ENCODE measurements around the gene GGPS1. TPM values are rescaled to one million over a fixed set of nuclear protein-coding genes. Genes with fewer than 3 reads are reported as not detected.
A peak's percentile ranks its signal among the peaks of the same experiment; 100 is the strongest.

The GGPS1 gene
- total RNA-seq = 43.6 and 46.8 TPM in 2 replicates
- total RNA-seq (2013) = 44.8 TPM
- polyA plus RNA-seq = 13.4 and 15.2 TPM in 2 replicates
- 7.5 and 10.1 TPM in 2 replicates for polyA minus RNA-seq

DNA sequence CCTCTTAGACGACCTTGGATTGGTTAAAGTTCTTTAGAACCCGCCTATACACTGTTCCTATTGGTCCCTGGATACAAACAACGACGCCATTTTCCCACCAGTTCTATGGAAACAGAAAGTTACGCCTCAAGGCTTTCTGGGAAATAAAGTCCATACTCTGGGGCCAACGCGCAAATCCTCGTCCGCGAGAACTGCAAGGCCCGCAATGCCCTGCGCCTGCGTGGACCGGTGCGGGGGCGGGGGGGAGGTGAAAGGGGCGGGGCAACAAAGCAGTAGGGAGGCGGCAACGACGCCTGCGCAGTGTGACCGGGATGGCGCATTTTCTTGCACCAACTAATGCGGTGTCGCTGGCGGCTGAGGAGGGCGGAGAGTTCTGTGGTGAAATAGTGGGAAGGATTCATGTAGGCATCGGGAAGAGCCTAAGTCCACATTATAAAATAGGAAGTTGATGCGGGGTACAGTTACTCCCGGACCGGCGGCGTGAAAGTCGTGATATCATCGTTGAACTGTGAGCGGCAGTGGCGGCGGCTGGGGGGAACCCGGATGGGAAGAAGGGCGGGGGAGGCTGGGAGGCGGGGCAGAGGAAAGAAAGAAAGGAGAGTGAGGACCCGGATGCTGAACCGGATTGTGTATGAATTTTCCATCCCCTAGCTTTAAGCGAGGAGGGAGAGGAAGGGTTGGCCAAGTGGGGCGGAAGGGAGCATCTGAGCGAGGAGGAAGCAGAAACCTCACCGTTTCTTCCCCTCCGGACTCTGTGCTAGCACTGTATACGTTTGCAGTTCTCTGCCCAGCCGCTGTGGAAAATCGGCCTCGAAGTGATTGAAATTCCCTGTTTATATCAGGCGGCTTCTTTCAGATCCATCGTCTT lies at the start of gene GGPS1:
Gene GGPS1, plus strand, starts transcription at position 300 of the 868 bp plus-strand sequence. CDS start 6,695 bp downstream, outside the sequence.
- H3K27me3 Mint-ChIP-seq = no peaks in the 10 kb centered on the region
- no peaks in the 10 kb centered on the region for H3K9me3 Mint-ChIP-seq (ENCODE audit: insufficient read depth)
- Histone ChIP-seq H4K20me1 (ENCODE audit: control insufficient read depth, insufficient read depth, low read length, poor library complexity, severe bottlenecking) (peaks cover 61% of the 10 kb centered on the region), H3K4me3 (ENCODE audit: control extremely low read depth in 1 of 5, extremely low read depth in 1 of 5, insufficient read depth in 1 of 5, low read depth in 2 of 5, low read length in 4 of 5) (peak within 1 kb of the TSS; percentile 89 to 99 (median 99)), H3K36me3 (replicated peaks in 1 of 2; ENCODE audit: control extremely low read depth in 1 of 2, control insufficient read depth in 1 of 2, extremely low read depth in 1 of 2, insufficient read depth in 2 of 2, low read length in 1 of 2) (peaks cover 0 to 1% of the 10 kb centered on the region in 2 experiments), H3K27me3 (replicated peaks in 1 of 4; ENCODE audit: control extremely low read depth in 1 of 4, control insufficient read depth in 3 of 4, insufficient read depth in 4 of 4, low read length in 3 of 4) (no peaks in the 10 kb centered on the region), H3K27ac (ENCODE audit: low read length in 2 of 2) (peak within 1 kb of the TSS; percentile 89 to 98), H3K4me2 (replicated peaks; ENCODE audit: low read depth, low read length, poor library complexity, severe bottlenecking) (peak within 1 kb of the TSS; percentile 85), H3K9ac (ENCODE audit: low read length) (peak within 1 kb of the TSS; percentile 96), H3K9me3 (ENCODE audit: control extremely low read depth in 1 of 3, control insufficient read depth in 2 of 3, insufficient read depth in 1 of 3, low read length in 2 of 3) (no peaks in the 10 kb centered on the region), H3K4me1 (ENCODE audit: control insufficient read depth in 2 of 2, insufficient read depth in 2 of 2, low read length in 2 of 2) (peaks cover 33 to 58% of the 10 kb centered on the region in 2 donors), H2AFZ (ENCODE audit: insufficient read depth, low read depth, low read length, poor library complexity, severe bottlenecking) (peak within 1 kb of the TSS; percentile 90), H3K79me2 (ENCODE audit: control insufficient read depth, insufficient read depth, low read length) (peaks cover 89% of the 10 kb centered on the region)
- H3K4me3 Mint-ChIP-seq = no peak within 1 kb of the TSS
- ATAC-seq (ENCODE audit: low read depth) (peak; percentile 75), DNase-seq (peak; percentile 98)
- TF ChIP-seq, protein P1, sequence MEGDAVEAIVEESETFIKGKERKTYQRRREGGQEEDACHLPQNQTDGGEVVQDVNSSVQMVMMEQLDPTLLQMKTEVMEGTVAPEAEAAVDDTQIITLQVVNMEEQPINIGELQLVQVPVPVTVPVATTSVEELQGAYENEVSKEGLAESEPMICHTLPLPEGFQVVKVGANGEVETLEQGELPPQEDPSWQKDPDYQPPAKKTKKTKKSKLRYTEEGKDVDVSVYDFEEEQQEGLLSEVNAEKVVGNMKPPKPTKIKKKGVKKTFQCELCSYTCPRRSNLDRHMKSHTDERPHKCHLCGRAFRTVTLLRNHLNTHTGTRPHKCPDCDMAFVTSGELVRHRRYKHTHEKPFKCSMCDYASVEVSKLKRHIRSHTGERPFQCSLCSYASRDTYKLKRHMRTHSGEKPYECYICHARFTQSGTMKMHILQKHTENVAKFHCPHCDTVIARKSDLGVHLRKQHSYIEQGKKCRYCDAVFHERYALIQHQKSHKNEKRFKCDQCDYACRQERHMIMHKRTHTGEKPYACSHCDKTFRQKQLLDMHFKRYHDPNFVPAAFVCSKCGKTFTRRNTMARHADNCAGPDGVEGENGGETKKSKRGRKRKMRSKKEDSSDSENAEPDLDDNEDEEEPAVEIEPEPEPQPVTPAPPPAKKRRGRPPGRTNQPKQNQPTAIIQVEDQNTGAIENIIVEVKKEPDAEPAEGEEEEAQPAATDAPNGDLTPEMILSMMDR (IDR thresholded peaks at IDR 0.05) = peak; percentile 36
- TF ChIP-seq EZH2 (IDR thresholded peaks at IDR 0.05; ENCODE audit: borderline replicate concordance, insufficient read depth, low read depth, low read length, poor library complexity, severe bottlenecking) = no peak
- intact Hi-C loops (cut with micrococcal nuclease) = loop anchor here (1.0 to 10.0 kb wide), 11 partner anchors 39 to 1466 kb away; partner anchors contain the start of genes B3GALNT2, COA6, IRF2BP2 and LYST
- no peak within 1 kb of the TSS for H3K27ac Mint-ChIP-seq
- under 1% methylated on average over 43 of the region's 54 CpGs for WGBS (ENCODE audit: insufficient coverage)
- ChIA-PET POLR2A (interaction anchor here (0.6 to 1.4 kb wide), 4 partner anchors 52 to 840 kb away, joined by 3 to 6 read pairs (median 3); partner anchors contain the start of gene RBM34), CTCF (interaction anchor here (0.5 to 2.7 kb wide), 5 partner anchors 30 to 176 kb away, joined by 3 to 8 read pairs (median 3); partner anchors contain the start of genes B3GALNT2 and TBCE)
- H3K4me1 Mint-ChIP-seq = peaks cover 52% of the 10 kb centered on the region

All from B cell (primary cell).